HCT116 (cell line): ENCODE results near the gene RABGGTA. TPM values are rescaled to one million over a fixed set of nuclear protein-coding genes. Genes with fewer than 3 reads are reported as not detected.
A peak's percentile ranks its signal among the peaks of the same experiment; 100 is the strongest.

ENCODE experiments used
- ATAC-seq: fragments of 200-7000 bp; cut with Tn5 transposase; 2 replicates; pipeline ENCODE4 v1.9.1; 2020; ENCODE audit warnings: mild to moderate bottlenecking, moderate library complexity
- BruUV-seq: library from RNA; stranded (reverse); fragments of 400-500 nt; replicated peaks from 2 replicates; lab custom pipeline; 2021; lab: Mats Ljungman, UMichigan
- CTCF ChIA-PET: fragments of 300-600 bp; sonication (Branson Sonifier 250); formaldehyde crosslinking; loops from one replicate; lab custom pipeline; 2021; ENCODE audit warnings: antibody characterized with exemption; lab: Charles Lee
- POLR2A ChIA-PET: fragments of 300-600, 350-600 bp; sonication (Branson Sonifier 250); formaldehyde crosslinking; loops from one replicate; lab custom pipeline; 2021; ENCODE audit warnings: antibody characterized with exemption; lab: Charles Lee
- RAD21 ChIA-PET, 2 experiments: fragments of 300-600 bp; sonication (Branson Sonifier 250); formaldehyde crosslinking; loops; one replicate each; lab custom pipeline; 2023; ENCODE audit warnings: low total read pairs in 2 of 2; ENCODE audit not compliant: uncharacterized antibody in 2 of 2, unreplicated experiment in 2 of 2, low non-redundant PET in 1 of 2; lab: Charles Lee
- DNase-seq: peaks from one replicate; pipeline ENCODE4 v3.0.0-alpha.2; 2010; ENCODE audit warnings: low read depth, low spot score
- H2AFZ ChIP-seq: fragments of 200-600 bp; shearing (Covaris generic), sonication (generic); 2 replicates; pipeline ENCODE4 v1.6.1; 2017; ENCODE audit warnings: low read depth, mixed run types, mixed read lengths, antibody characterized with exemption, low read length; ENCODE audit not compliant: poor library complexity, severe bottlenecking
- H3K27ac ChIP-seq: 2 replicates; pipeline ENCODE4 v1.5.1; 2012; ENCODE audit warnings: low read depth, low read length
- H3K27me3 ChIP-seq: fragments of 200-600 bp; sonication (generic); 2 replicates; pipeline ENCODE4 v1.6.1; 2016; ENCODE audit warnings: mixed run types, low read length, mixed read lengths; ENCODE audit not compliant: insufficient read depth
- H3K36me3 ChIP-seq, 2 experiments: fragments of 200-500 bp in 1 of 2; fragments of 200-600 bp in 1 of 2; sonication (Bioruptor generic) in 1 of 2; sonication (generic) in 1 of 2; 2 replicates each; pipeline versions ENCODE4 v1.5.1 to v1.6.1; 2014 to 2016; ENCODE audit warnings: low read length in 2 of 2, inconsistent platforms in 1 of 2, mixed read lengths in 1 of 2, mixed run types in 1 of 2; ENCODE audit not compliant: insufficient read depth in 2 of 2, control insufficient read depth in 1 of 2
- H3K4me1 ChIP-seq, 2 experiments: fragments of 200-600 bp in 1 of 2; sonication (generic) in 1 of 2; 2 replicates each; pipeline versions ENCODE4 v1.5.1 to v1.6.1; 2012 to 2017; ENCODE audit warnings: low read length in 2 of 2, inconsistent platforms in 1 of 2, mild to moderate bottlenecking in 1 of 2, mixed read lengths in 1 of 2, mixed run types in 1 of 2, moderate library complexity in 1 of 2; ENCODE audit not compliant: insufficient read depth in 2 of 2, control insufficient read depth in 1 of 2
- H3K4me2 ChIP-seq: fragments of 200-600 bp; sonication (generic); 2 replicates; pipeline ENCODE4 v1.6.1; 2017; ENCODE audit warnings: mixed run types, low read length, mixed read lengths
- H3K4me3 ChIP-seq, 2 experiments: fragments of 200-600 bp in 1 of 2; sonication (generic) in 1 of 2; replicated peaks in 1 of 2; 2 replicates each; pipeline ENCODE4 v1.5.1; 2011 to 2016; ENCODE audit warnings: low read length in 2 of 2, control low read depth in 1 of 2, low read depth in 1 of 2, mild to moderate bottlenecking in 1 of 2, mixed read lengths in 1 of 2, mixed run types in 1 of 2
- H3K79me2 ChIP-seq: fragments of 200-600 bp; sonication (generic); 2 replicates; pipeline ENCODE4 v1.6.1; 2017; ENCODE audit warnings: mild to moderate bottlenecking, mixed run types, low read length, moderate library complexity, mixed read lengths; ENCODE audit not compliant: insufficient read depth
- H3K9ac ChIP-seq: fragments of 200-600 bp; sonication (generic); 2 replicates; pipeline ENCODE4 v1.6.1; 2016; ENCODE audit warnings: low read length, mixed read lengths
- H3K9me2 ChIP-seq: fragments of 200-600 bp; sonication (generic), shearing (Covaris generic); 2 replicates; pipeline ENCODE4 v1.6.1; 2017; ENCODE audit warnings: mixed run types, mild to moderate bottlenecking, moderate library complexity; ENCODE audit not compliant: insufficient read depth
- H3K9me3 ChIP-seq, 2 experiments: fragments of 200-500 bp in 1 of 2; fragments of 200-600 bp in 1 of 2; sonication (Bioruptor generic) in 1 of 2; sonication (generic) in 1 of 2; 2 replicates each; pipeline ENCODE4 v1.6.1; 2014 to 2017; ENCODE audit warnings: low read length in 2 of 2, mixed read lengths in 2 of 2, inconsistent platforms in 1 of 2, low read depth in 1 of 2, mild to moderate bottlenecking in 1 of 2, mixed run types in 1 of 2, moderate library complexity in 1 of 2; ENCODE audit not compliant: control insufficient read depth in 1 of 2, insufficient read depth in 1 of 2
- H4K20me1 ChIP-seq: fragments of 200-600 bp; sonication (generic), shearing (Covaris generic); 2 replicates; pipeline ENCODE4 v1.6.1; 2017; ENCODE audit warnings: mixed run types, mild to moderate bottlenecking, moderate library complexity; ENCODE audit not compliant: insufficient read depth
- EGR1 ChIP-seq: IDR thresholded peaks from 2 replicates; pipeline ENCODE4 v1.6.1; 2012; ENCODE audit warnings: low read depth
- EZH2 ChIP-seq: fragments of 200-600 bp; sonication (generic); IDR thresholded peaks from 2 replicates; pipeline ENCODE4 v1.6.1; 2017; ENCODE audit warnings: antibody characterized with exemption, mixed run types
- FOSL1 ChIP-seq: IDR thresholded peaks from 2 replicates; pipeline ENCODE4 v1.6.1; 2012; ENCODE audit warnings: low read depth
- JUND ChIP-seq: IDR thresholded peaks from 2 replicates; pipeline ENCODE4 v1.6.1; 2012
- REST ChIP-seq: IDR thresholded peaks from 2 replicates; pipeline ENCODE4 v1.6.1; 2012; ENCODE audit warnings: low read depth
- SRF ChIP-seq: IDR thresholded peaks from 2 replicates; pipeline ENCODE4 v1.6.1; 2012; ENCODE audit warnings: low read depth
- TCF7L2 ChIP-seq: IDR thresholded peaks from 2 replicates; pipeline ENCODE4 v1.7.0; 2011; ENCODE audit warnings: borderline replicate concordance, inconsistent platforms; ENCODE audit not compliant: insufficient read depth, insufficient read length; ENCODE audit errors: extremely low read depth
- YY1 ChIP-seq: IDR thresholded peaks from 2 replicates; pipeline ENCODE4 v1.6.1; 2011; ENCODE audit warnings: low read length, low read depth, moderate library complexity, mild to moderate bottlenecking; ENCODE audit not compliant: insufficient replicate concordance; ENCODE audit errors: extremely low read depth
- ZNF274 ChIP-seq: fragments of 200-500 bp; sonication (Bioruptor generic); IDR thresholded peaks from 2 replicates; pipeline ENCODE4 v1.6.1; 2014; ENCODE audit warnings: mild to moderate bottlenecking, low read depth, low read length, inconsistent platforms
- intact Hi-C: fragments of 100-400 bp; cut with micrococcal nuclease; formaldehyde crosslinking; loops from 2 replicates; pipeline ENCODE4 v1.10.0; 2022
- total RNA-seq: library from RNA; stranded (reverse); gene quantifications from one replicate; pipeline ENCODE4 v1.2.1, GENCODE V29; 2021; ENCODE audit not compliant: unreplicated experiment
- TF ChIP-seq, protein P1 (sequence below): IDR thresholded peaks from 2 replicates; pipeline ENCODE4 v1.6.1; 2012

Gene RABGGTA
- total RNA-seq, 1 experiment from 2014 or later: 40.8 TPM

DNA sequence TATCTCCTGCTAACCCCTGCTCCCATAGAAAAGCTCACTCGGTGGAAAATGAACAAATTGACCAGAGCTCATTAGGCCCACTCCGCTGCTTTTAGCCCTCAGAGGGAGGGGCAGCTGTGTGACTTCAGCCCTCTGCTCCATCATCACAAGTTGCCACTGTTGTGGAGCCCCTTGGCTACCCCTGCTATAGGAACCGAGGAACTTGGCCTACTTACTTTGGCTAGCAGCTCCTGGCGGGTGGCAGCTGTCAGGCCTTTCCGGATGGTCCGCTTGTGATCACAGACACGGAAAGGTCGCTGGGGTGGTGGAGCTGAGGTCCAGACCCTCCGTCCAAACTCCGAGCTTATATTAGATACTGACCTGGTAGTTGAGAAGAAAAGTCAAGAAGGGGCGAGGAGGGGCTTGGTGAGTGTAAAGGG is 35.8 kb upstream of the RABGGTA start:
- peaks cover 7 to 16% of the 10 kb centered on the region in 2 experiments for H3K4me1 ChIP-seq
- POLR2A ChIA-PET: interaction anchor here (0.7 to 1.9 kb wide), 3 partner anchors 64 to 124 kb away, joined by 3 to 7 read pairs (median 4); partner anchors contain the start of gene TINF2
- H3K79me2 ChIP-seq: no peaks in the 10 kb centered on the region; the same call in 1 of the 2 replicates
- no peaks in the 10 kb centered on the region for H4K20me1 ChIP-seq
- TSS peak; percentile 5 for BruUV-seq
- H3K4me3 ChIP-seq: no peak overlapping the region
- H3K27ac ChIP-seq: peak overlapping the region; percentile 20; the same call in 1 of the 2 replicates
- RAD21 ChIA-PET: no interaction called here
- H3K9ac ChIP-seq: 0 out of 2 replicates have a peak overlapping the region, but pooled peaks have one; percentile 29
- H3K36me3 ChIP-seq: peaks cover 36 to 39% of the 10 kb centered on the region in 2 experiments; a peak in 3 of 4 replicates
- CTCF ChIA-PET: interaction anchor here (1.0 to 3.3 kb wide), 11 partner anchors 9 to 135 kb away, joined by 3 to 59 read pairs (median 9); partner anchors contain the start of genes DHRS1, NOP9 and TINF2
- DNase-seq (no peak), ATAC-seq (no peak)
- no peaks in the 10 kb centered on the region for H3K9me3 ChIP-seq
- no peak overlapping the region for H2AFZ ChIP-seq
- TF ChIP-seq ZNF274 (no peak), EZH2 (no peak)
- intact Hi-C loops: no loop called here
- peak overlapping the region; percentile 57 for H3K4me2 ChIP-seq
- no peaks in the 10 kb centered on the region for H3K9me2 ChIP-seq
- H3K27me3 ChIP-seq: no peaks in the 10 kb centered on the region

GRCh38 chr14:24304019-24304387 is 32.6 kb upstream of the RABGGTA start:
- no peak for TF ChIP-seq FOSL1
- no peak for TF ChIP-seq EGR1
- no peak for TF ChIP-seq YY1
- no peak for TF ChIP-seq SRF
- no peak for TF ChIP-seq TCF7L2
- no peak for TF ChIP-seq JUND
- TF ChIP-seq, protein P1, sequence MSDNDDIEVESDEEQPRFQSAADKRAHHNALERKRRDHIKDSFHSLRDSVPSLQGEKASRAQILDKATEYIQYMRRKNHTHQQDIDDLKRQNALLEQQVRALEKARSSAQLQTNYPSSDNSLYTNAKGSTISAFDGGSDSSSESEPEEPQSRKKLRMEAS: no peak
- no peak for TF ChIP-seq REST
- no peak for TF ChIP-seq ZNF274
- no peak for ATAC-seq
- Histone ChIP-seq H4K20me1 (no peaks in the 10 kb centered on the region), H3K36me3 (peaks cover 44% of the 10 kb centered on the region in 2 experiments; a peak in 3 of 4 replicates), H3K4me1 (peaks cover 14 to 26% of the 10 kb centered on the region in 2 experiments), H3K4me2 (no peak overlapping the region), H3K9me3 (no peaks in the 10 kb centered on the region), H3K27ac (no peak overlapping the region), H2AFZ (no peak overlapping the region), H3K9me2 (no peaks in the 10 kb centered on the region), H3K4me3 (no peak overlapping the region), H3K27me3 (no peaks in the 10 kb centered on the region), H3K9ac (no peak overlapping the region), H3K79me2 (peaks cover 28% of the 10 kb centered on the region)
- CTCF ChIA-PET: no interaction called here
- intact Hi-C loops: no loop called here
- BruUV-seq: no TSS peak
- DNase-seq: no peak
- RAD21 ChIA-PET: no interaction called here
- POLR2A ChIA-PET: no interaction called here
